Activated naive CD4-positive, alpha-beta T cell treated with anti-CD3 and anti-CD28 coated beads, Interleukin-2, amount 50 U/mL, for 16 hours (primary cell): ENCODE data around the gene MBOAT7.

Source experiments
- DNase-seq: peaks from one replicate; pipeline ENCODE4 v3.0.0-alpha.2; 2020

MBOAT7 gene

DNA sequence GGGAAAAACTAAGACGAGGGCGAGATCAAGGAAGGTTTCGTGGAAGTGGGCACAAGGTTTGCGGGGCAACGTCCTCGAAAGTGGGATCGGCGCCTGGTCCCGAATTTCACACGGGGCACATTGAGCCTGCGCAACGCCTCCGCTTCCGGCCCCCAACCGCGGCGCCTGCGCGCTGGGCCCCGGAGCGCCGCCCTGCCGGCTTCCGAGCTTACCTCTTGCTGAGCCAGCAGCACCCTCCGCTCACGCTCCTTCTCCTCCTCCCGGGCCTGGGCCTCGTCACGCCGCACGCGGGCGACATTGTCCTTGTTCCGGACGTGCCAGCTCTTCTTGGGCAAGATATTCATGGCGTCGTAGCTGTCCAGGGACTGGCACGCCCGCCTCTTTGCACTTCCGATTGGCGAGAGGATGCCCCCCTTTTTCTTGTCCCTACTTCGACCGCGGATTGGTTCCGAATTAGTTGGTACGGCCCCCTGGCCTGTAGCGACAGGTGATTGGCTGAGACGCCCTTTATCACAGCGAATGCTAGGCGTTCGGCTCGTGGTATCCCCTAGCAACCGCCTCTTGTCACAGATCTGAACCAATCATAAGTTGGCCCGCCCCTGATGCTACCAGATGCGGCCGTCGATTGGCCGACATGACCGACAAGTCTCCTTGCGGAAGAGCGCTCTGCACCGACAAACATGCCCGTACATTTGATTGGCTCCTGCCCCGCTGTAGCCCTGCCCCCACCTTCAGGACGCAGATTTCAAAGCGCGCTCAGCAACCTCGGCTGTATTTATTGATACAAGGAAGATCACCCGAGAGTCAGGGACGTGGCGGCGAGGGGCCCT, 29.8 kb downstream of the MBOAT7 start, which contains the start of gene LENG1:
Gene LENG1 (minus strand): TSS at position 370 of the 830 bp plus-strand sequence. CDS start 26 bp downstream, at position 344.
- peak; percentile 98 for DNase-seq

GRCh38 chr19:54158812-54159351, 30.5 kb downstream of the MBOAT7 start:
- DNase-seq: peak; percentile 51

DNA sequence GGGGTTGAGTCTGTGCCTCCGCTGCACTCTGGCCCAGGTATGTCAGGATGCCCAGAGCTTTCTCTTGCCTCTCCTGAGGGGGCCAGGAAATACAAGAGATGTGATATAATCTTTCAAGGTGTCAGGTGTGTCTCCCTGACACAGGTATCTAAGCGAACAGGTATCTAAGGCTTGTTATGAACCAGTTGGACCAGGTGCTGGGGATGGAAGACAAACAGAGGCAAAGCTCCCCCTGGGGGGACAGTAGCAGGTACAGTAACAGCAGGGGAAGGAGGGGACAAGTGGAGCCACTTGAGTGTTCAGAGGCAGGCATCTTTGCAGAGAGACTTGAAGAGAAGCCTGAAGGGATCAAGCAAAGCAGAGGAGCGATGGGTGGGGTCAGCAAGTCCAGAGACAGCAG, 32.4 kb downstream of the MBOAT7 start:
- DNase-seq: no peak

- DNase-seq: no peak
Observed at GRCh38 chr19:54156490-54156889, 32.9 kb downstream of the MBOAT7 start.

- DNase-seq: no peak
Observed at GRCh38 chr19:54155694-54156093, 33.7 kb downstream of the MBOAT7 start.

DNA sequence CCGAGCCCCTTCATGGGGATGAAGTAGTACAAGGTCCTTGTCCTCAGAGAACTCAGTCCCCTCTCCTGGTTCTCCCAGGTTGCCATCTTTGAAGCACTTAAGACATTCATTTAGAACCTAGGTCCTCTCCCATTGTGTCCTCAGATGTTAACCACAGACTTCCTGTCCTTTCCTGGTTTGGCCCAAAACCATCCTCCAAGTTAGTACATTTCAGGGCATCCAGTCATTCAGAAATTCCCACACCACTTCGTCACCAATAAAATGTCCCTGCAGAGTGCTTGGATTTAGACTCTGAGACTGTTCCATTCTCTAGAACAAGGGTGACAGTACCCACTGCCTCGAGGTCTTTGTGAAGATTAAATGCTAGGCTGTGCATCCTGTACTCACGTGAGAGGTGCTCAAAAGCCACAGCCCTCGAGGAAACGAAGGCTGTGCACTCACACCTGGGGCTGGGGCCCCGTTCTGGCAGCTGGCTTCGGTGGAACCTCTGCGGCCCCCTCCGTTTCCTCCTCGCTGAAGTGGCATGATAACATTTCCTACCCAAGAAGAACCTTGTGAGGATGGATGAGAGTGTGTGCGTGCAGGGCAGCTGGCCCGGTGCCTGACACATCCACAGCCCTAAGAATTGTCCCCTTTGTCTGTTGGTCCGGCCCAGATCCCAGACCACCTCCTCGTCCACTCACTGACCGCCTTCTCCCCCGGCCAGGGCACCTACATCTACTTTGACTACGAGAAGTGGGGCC, 34.6 kb downstream of the MBOAT7 start:
- peak; percentile 30 for DNase-seq

- DNase-seq: no peak
Observed at GRCh38 chr19:54153731-54154326, 35.6 kb downstream of the MBOAT7 start.

DNA sequence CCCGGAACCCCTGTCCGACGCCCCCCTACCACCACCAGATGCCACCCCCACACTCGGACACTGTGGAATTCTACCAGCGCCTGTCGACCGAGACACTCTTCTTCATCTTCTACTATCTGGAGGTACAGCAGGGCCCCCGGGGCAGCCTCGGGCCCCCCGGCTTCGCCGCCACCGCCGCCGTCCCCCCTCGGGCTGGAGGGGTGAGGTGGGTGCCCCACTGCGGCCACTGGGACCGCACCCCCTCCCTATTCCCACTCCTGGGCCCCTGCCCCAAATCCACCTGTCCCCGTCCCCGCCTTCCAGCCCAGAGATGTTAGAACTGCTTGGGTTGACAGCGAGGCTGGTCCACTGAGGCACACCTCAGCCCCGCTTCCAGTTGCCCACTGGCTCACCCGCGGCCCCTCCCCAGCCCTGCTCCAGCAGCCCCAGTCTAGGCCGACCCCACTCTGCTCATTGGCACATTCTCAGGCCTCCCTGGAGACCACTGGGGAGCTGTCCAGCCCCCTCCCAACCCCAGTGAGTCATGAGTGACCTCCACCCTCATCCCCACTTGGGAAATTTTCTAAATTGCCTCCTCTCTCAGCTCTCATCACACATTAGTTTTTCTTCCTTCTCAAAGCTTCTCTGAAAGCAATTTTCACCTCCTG, 36.4 kb downstream of the MBOAT7 start:
- no peak for DNase-seq

DNA sequence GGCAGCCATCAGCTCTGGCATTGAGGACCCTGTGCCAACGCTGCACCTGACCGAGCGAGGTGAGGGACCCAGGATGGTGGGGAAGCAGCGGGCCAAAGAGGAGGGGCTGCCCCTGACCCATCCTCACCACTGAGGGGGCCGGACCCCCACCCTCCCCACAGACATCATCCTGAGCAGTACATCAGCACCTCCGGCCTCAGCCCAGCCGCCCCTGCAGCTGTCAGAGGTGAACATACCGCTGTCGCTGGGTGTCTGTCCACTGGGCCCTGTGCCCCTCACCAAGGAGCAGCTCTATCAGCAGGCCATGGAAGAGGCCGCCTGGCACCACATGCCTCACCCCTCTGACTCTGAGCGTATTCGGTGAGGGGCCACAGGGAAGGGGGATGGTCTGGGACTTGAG, 37.1 kb downstream of the MBOAT7 start:
- DNase-seq: no peak

DNA sequence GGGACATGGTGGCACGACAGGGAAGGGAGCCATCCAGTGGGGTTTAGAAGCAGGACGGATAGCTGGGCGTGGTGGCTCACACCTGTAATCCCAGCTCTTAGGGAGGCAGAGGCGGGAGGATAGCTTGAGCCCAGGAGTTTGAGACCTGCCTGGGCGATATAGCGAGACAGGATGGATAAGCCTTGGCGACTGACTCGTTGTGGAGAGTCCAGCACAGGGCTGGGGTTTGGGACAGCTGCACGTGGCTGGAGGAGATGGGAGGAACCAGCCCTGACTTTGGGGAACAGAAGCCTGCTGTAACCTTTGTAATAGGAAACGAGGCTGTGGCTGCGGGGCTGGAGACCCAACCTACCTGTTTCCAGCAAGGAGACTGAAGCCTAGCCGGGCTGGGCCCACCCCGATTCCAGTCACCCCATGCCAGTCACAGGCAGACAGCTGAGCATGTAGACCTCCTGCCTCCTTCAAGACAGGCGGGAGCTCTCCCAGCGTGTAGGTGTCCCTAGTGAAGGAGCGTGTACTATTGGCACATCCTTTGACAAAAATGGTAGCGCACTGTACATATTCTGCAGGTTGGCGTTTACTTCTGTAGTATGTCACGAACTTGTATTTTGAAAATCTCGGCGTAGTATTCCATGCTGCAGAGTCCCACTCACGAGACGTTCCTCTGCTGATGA, 37.9 kb downstream of the MBOAT7 start:
- no peak for DNase-seq

- no peak for DNase-seq
Observed at GRCh38 chr19:54149021-54149812, 40.2 kb downstream of the MBOAT7 start.

- no peak for DNase-seq
Observed at GRCh38 chr19:54148158-54148557, 41.2 kb downstream of the MBOAT7 start.

DNA sequence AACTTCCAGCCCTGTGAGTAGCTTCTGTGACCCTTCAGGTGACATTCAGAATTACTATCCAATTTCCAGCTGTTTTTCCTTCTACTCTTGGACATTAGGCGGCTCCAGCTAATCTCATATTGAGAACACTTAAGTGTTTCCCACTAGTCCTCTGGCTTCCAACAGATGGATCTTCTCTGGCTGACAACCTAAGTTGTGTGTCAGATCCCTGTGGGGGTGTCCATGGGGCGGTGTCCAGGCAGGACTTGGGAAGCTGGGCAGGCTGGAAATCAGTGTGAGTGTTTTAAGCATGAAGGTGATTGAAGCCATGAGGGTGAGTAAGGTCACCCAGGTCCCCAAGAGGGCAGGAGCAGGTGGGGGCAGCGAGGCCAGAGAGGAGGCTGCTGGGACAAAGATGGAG, 41.7 kb downstream of the MBOAT7 start:
- no peak for DNase-seq

GRCh38 chr19:54145541-54146158, 43.7 kb downstream of the MBOAT7 start:
- no peak for DNase-seq

- no peak for DNase-seq
Observed at GRCh38 chr19:54142166-54142780, 47.1 kb downstream of the MBOAT7 start.

GRCh38 chr19:54141356-54141755, 48.0 kb downstream of the MBOAT7 start:
- DNase-seq: no peak

DNA sequence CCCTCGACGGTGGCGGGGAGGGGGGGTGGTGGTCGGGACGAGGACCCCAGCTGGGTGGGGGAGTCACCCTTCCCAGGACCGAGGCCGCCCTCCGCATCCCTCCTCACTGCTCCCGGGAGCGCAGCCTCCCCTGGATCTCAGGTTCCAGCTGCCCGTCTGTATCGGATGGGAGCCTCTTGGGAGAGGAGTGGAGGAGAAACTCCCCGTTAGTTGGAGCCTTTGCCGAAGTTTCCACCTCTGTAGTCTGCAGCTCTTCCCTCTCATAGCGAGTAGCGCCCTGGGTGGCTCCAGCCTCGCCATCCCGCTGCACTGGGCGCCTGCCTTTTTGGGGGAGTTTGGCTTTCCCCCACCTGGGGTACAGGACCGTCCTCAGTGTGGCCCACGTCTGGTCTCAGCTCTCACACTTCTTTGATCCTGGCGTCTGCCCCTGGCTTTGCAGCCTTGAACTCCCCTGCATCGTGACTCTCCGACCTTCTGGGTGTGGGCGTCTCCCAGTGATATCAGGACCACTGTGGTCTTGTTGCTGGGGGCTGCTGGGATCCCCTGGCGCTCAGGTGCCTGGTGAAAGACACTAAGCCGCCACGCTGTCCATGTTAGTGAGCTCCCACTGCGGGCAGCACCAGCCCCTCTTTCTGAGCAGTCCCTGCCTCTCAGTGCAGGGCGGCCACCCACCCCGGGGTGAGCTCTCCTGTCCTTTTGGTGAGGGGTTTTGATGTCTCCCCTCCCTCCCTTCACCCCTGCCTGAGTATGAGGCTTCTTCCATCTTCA, 50.7 kb downstream of the MBOAT7 start:
- DNase-seq: peak; percentile 29

GRCh38 chr19:54137699-54138488, 51.5 kb downstream of the MBOAT7 start, which contains the start of gene CNOT3:
CNOT3 (plus strand) TSS chr19:54137762; CDS start chr19:54142979, 5,217 bp downstream.
- peak; percentile 42 for DNase-seq
